Anterior cingulate cortex (tissue), 58 donors: ENCODE results near the gene SYNGAP1.
"Not testable (repeated sequence)": the region's sequence is repeated elsewhere in the genome, so short reads cannot be mapped to it uniquely, and the experiment has no call there.

Source experiments
- DNase-seq, 58 donors: peaks; one replicate each; lab custom pipeline; 2025; lab: John Stamatoyannopoulos, UW

Gene SYNGAP1

DNA sequence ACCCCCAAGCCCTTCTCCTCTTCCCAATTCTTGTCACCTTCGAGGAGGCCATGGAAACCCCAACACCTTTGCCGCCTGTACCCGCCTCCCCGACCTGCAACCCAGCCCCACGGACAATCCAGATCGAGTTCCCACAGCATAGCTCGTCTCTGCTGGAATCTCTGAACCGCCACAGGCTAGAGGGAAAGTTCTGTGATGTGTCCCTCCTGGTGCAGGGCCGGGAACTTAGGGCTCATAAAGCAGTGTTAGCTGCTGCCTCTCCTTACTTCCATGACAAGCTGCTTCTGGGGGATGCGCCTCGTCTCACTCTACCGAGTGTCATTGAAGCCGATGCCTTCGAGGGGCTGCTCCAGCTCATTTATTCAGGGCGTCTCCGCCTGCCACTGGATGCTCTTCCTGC lies 35.2 kb downstream of the SYNGAP1 start:
- DNase-seq: no peak

DNA sequence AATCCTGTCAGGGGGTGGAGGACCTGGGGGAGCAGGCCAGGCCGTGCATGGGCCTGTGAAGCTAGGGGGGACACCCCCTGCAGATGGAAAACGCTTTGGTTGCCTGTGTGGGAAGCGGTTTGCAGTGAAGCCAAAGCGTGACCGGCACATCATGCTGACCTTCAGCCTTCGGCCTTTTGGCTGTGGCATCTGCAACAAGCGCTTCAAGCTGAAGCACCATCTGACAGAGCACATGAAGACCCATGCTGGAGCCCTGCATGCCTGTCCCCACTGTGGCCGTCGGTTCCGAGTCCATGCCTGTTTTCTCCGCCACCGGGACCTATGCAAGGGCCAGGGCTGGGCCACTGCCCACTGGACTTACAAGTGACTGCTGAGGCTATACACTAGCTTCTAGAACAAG lies 36.3 kb downstream of the SYNGAP1 start:
- DNase-seq: no peak

DNA sequence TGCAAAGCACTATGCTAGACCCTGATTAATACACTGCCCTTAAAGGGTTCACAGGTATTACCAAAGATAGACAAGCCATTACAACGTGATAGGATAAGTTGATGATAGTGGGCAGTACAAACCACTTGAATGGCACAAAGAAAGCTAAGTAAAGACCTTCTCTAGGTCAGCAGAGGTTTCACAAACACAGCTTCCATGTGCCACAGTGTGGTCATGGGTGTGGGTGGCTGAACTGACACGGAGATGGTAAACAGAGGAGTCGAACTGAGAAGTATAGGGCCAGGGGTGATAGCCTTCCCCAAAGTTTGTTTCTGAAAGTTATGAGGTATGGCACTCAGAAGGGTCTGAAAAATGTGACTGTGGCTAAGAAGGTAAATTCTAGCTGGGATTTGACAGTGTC lies 38.8 kb downstream of the SYNGAP1 start:
- no peak for DNase-seq

DNA sequence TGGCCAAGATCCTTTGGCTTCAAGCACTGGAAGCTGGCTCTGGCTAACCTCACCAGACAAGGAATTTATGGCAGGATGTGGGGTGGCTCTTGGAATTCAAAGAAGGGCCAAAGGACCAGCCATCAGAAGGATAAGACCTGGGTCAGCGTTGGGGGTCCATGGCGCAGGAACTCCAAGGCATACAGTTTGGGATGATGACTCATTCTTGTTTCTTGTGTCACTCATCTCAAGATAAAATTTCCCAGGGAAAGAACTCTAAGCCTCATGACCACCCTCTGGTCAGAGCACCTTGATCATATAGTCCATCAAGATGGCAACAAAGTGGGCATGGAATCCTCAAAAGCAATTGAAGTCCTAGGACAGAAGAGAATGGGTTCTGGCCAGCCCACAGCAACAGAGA lies 39.4 kb downstream of the SYNGAP1 start:
- no peak for DNase-seq

DNA sequence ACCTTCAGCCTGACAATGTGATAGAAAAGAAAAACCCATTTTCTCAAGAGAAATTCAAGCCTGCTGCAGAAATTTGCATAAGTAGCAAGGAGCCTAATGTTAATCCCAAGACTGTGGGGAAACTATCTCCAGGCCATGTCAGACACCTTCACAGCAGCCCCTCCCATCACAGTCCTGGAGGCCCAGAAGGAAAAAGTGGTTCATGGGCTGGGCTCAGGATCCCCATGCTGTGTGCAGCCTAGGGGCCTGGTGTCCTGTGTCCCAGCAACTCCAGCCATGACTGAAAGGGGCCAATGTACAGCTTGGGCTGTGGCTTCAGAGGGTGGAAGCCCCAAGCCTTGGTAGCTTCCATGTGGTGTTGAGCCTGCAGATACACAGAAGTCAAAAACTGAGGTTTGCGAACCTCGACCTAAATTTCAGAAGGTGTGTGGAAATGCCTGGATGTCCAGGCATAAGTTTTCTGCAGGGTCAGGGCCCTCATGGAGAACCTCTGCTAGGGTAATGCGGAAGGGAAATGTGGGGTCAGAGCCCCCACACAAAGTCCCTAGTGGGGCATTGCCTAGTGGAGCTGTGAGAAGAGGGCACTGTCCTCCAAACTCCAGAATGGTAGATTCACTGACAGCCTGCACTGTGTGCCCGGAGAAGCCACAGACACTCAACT lies 46.3 kb downstream of the SYNGAP1 start:
- no peak for DNase-seq

DNA sequence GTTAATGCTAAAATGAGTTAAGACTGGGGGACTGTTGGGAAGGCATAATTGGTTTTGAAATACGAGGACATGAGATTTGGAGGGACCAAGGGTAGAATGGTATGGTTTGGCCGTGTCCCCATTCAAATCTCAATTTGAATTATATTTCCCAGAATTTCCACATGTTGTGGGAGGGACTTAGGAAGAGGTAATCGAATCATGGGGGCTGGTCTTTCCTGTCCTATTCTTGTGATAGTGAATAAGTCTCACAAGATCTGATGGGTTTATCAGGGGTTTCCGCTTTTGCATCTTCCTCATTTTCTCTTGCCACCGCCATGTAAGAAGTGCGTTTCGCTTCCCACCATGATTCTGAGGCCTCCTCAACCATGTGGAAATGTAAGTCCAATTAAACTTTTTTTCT lies 47.2 kb downstream of the SYNGAP1 start:
- DNase-seq: no peak

DNA sequence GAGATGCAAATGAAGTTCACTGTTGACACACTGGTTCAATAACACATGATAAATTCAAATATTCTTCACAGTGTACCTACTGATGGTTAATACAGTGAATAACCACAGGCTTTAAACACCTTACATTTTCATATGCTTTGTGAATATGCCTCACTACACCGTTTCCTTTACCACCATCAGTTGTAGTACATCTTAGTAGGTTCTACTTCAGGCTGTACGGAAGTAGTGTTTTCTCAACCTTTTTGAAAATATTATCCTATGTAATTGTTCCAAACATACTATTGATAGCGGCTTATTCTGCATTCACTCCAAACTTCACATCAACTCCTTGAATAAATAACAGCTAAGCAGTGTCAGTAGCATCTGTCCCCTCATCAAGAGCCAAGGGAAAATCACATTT lies 49.8 kb downstream of the SYNGAP1 start:
- no peak for DNase-seq

DNA sequence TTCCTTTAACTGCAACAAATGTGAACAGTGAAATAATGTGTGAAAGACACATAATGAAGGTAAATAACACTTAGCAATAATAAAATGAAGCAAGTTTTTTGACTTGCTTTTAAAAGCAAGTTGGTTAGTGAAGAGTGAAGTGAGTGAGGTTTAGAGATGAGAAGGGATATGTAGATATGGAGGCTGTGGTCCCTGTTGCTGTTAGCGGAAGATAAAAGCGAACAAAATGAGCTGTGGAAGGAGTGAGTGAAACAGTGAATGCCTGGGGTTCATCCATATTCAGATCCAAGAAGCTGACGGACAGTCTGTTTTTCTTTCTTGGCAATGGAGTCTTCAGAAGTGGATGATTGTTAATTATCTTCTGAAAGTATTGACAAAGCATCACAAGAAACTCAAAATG lies 58.0 kb downstream of the SYNGAP1 start:
- DNase-seq: no peak

DNA sequence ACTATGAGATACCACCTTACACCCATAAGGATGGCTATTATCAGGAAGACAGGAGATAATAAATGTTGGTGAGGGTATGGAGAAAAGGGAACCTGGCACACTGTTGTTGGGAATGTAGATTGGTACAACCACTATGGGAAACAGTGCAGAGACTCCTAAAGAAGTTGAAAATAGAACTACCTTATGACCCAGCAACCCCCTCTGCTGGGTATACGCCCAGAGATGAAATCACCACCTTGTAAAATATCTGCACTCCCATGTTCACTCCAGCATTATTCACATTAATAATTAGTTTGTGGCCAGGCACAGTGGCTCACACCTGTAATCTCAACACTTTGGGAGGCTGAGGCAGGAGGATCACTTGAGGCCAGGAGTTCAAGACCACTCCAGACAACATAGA lies 61.3 kb downstream of the SYNGAP1 start:
- DNase-seq: no peak

DNA sequence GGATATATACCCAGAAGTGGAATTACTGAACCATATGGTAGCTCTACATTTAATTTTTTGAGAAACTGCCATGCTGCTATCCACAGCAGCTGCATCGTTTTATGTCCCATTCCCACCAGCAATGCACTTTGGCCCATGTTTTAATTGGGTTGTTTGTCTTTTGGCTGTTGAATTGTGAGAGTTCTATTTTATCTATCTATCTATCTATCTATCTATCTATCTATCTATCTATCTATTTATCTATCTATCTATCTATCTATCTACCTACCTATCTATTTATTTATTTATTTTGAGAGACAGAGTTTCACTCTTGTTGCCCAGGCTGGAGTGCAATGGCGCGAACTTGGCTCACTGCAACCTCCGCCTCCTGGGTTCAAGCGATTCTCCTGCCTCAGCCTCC lies 62.8 kb downstream of the SYNGAP1 start:
- DNase-seq: not testable (repeated sequence)

DNA sequence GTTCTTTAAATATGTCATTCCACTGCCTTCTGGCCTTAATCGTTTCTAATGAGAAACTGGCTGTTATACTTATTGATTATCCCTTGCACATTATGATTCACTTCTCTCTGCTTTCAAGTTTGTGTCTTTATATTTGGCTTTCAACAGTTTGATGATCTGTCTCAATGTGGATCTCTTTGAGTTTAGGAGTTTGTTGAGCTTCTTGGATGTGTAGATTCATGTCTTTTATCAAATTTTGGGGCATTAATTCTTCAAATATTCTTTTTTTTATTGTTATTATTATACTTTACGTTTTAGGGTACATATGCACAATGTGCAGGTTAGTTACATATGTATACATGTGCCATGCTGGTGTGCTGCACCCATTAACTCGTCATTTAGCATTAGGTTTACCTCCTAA lies 63.8 kb downstream of the SYNGAP1 start:
- DNase-seq: no peak

DNA sequence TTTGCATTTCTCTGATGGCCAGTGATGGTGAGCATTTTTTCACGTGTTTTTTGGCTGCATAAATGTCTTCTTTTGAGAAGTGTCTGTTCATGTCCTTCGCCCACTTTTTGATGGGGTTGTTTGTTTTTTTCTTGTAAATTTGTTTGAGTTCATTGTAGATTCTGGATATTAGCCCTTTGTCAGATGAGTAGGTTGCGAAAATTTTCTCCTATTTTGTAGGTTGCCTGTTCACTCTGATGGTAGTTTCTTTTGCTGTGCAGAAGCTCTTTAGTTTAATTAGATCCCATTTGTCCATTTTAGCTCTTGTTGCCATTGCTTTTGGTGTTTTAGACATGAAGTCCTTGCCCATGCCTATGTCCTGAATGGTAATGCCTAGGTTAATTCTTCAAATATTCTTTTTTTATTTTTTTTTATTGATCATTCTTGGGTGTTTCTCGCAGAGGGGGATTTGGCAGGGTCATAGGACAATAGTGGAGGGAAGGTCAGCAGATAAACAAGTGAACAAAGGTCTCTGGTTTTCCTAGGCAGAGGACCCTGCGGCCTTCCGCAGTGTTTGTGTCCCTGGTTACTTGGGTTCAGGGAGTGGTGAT lies 64.9 kb downstream of the SYNGAP1 start:
- not testable (repeated sequence) for DNase-seq

DNA sequence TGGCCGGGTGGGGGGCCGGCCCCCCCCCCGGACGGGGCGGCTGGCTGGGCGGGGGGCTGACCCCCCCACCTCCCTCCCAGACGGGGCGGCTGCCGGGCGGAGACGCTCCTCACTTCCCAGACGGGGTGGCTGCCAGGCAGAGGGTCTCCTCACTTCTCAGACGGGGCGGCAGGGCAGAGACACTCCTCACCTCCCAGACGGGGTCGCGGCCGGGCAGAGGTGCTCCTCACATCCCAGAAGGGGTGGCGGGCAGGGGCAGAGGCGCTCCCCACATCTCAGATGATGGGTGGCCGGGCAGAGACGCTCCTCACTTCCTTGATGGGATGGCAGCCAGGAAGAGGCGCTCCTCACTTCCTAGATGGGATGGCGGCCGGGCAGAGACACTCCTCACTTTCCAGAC lies 65.8 kb downstream of the SYNGAP1 start:
- not testable (repeated sequence) for DNase-seq

DNA sequence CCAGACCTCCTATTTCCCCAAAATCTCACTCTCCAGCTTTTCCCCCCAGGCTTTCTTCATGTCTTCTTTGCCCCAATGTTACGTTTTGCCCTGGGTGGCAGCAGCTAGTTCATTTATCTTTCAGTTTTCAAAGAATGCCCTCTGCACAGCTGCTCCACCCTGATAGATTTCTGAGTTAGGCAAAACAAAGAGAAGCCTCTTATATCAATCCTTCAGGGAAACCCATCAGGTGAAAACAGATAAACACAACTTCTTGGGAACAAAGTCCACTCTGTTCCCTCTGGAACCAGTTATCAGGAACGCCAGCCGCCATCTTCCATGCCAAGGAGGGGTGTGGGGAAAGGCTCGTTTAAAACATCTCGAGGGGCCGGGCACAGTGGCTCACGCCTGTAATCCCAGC lies 68.5 kb downstream of the SYNGAP1 start:
- DNase-seq: no peak

DNA sequence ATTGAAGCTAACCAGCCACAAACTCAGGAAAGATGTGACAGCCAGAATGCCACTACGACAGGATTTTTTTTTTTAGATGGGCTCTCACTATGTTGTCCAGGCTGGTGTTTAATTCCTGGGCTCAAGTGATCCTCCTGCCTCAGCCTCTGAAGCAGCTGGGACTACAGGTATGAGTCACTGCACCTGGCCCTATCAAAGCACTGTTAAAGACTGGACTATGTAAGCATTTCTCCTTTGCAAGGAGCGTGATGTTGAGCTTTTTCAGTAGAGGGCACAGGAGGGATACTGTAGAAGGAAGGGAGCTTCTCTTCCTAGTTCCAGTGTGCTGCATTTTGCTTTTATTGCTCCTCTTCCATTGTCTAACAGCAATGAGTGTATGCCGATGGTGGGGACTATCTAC lies 70.3 kb downstream of the SYNGAP1 start:
- no peak for DNase-seq

DNA sequence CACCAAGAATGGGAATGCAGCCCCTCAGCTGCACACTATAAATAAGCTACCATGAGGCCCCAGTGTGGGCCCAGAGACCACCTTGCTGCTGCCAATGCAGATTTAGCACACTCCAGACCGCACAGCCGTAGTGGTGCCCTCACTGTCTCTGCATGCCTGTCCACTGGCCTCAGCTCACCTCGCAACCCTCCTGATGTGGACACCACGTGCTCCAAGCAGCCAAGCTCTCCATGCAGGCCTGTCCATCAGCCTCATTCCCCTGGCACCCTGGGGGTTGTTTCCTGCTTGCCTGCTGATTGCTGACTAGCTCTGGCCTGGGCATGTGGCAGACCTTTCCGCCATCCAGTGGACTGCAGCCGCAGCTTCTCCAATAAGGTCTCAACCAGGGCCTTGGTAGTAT lies 70.8 kb downstream of the SYNGAP1 start:
- DNase-seq: no peak

DNA sequence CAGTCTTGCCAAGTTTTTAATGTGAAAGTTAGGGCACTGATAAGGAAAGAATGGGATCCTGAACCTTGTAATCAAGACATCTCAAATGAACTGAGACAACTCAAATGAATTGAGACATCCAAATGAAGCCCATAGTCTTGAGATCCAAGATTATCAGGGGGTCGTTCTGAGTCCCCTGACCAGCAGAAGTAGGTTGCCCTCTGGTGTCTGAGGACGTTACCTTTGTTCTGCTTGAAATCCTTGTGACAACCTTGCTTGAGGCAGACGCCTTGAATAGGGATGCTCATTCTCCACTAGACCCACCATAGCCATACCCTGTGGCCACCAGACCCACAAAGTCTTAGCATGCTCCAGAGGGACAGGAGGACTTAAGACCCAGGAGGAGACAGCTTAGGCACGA lies 72.2 kb downstream of the SYNGAP1 start:
- DNase-seq: no peak

DNA sequence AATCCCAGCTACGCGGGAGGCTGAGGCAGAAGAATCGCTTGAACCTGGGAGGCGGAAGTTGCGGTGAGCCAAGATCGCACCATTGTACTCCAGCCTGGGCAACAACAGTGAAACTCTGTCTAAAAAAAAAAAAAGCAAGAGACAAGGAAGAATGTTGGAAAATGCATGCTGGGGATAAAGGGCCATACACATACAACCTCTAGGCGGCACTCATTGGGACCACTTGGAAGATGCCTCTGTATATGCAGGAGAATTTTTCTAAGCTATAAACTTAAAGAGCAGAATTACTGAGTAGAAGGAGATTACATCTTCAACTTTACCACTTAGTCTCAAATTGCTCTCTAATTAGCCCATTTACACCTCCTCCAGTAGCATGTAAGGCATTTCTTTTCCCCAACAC lies 77.3 kb downstream of the SYNGAP1 start:
- DNase-seq: no peak

DNA sequence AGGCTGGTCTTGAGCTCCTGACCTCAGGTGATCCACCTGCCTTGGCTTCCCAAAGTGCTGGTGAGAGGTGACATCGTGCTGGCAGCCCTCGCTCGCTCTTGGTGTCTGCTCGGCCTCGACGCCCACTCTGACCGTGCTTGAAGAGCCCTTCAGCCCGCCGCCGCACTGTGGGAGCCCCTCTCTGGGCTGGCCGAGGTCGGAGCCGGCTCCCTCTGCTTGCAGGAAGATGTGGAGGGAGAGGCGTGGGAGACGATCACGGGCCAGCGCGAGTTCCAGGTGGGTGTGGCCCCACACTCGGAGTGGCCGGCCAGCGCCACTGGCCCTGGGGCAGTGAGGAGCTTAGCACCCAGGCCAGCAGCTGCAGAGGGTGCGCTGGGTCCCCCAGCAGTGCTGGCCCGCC lies 82.6 kb downstream of the SYNGAP1 start:
- DNase-seq: no peak

DNA sequence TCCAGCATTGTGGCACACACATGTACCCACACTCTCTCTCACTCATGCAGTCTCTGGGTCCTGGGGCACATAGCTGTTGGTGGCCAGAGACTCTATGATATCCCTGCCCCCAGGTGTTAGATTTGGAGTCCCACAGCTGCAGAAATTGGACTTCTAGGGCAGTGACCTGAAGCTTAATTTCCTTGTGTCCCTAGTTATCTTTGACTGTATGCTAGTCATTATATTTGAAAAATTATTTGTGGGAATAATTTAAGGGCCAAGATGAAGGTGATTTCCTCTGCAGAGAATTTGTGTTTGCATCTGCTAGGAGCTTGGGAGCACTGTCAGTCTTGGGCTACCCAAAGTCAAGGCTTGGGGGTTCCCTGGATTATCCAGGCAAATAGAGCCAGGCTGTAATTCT lies 84.6 kb downstream of the SYNGAP1 start:
- no peak for DNase-seq
